NCI-H524 (cell line): Measurements from ENCODE around the gene B9D1.
A peak's percentile ranks its signal among the peaks of the same experiment; 100 is the strongest.

Source experiments
- DNase-seq, 2 experiments: peaks; one replicate each; lab custom pipeline; 2025; lab: John Stamatoyannopoulos, UW

B9D1 gene, protein sequence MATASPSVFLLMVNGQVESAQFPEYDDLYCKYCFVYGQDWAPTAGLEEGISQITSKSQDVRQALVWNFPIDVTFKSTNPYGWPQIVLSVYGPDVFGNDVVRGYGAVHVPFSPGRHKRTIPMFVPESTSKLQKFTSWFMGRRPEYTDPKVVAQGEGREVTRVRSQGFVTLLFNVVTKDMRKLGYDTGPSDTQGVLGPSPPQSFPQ

GRCh38 chr17:19362277-19363113 is at the start of gene B9D1:
Gene B9D1, minus strand, starts transcription at chr17:19362723. Its CDS starts 154 bp downstream, at chr17:19362569.
- DNase-seq, result peak; percentile 89

- peak; percentile 19 to 87 for DNase-seq
Observed at GRCh38 chr17:19411631-19412030, 49.1 kb upstream of the B9D1 start.

GRCh38 chr17:19410875-19411620 is 48.5 kb upstream of the B9D1 start, which contains the start of gene RNF112:
Gene RNF112, plus strand, starts transcription at chr17:19411232. Its CDS starts 177 bp downstream, at chr17:19411409.
- DNase-seq, result peak; percentile 43 to 57

- DNase-seq, result no peak
Observed at GRCh38 chr17:19410091-19410490, 47.6 kb upstream of the B9D1 start.

DNA sequence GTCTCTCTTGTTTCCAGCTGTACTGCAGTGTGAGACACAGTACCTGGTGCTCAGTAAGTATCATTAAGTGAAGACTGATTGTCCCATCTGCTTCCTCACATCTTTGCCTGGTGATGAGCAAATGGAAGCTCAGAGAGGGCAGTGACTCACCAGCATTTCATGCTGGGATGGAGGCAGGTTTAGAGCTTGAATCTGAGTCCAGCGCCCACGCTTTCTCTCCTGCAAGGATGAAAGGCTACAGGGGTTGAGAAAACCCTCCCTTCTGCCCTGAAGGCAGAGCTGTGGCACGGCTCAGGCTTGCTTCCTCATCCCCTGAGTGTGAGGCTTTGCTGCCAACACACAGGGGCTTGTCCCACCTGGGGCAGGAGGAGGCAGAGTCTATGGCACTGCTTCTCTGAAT is 47.0 kb upstream of the B9D1 start:
- DNase-seq, result peak in 1 of 2 experiments; percentile 34

- DNase-seq, result no peak
Observed at GRCh38 chr17:19409066-19409465, 46.5 kb upstream of the B9D1 start.

DNA sequence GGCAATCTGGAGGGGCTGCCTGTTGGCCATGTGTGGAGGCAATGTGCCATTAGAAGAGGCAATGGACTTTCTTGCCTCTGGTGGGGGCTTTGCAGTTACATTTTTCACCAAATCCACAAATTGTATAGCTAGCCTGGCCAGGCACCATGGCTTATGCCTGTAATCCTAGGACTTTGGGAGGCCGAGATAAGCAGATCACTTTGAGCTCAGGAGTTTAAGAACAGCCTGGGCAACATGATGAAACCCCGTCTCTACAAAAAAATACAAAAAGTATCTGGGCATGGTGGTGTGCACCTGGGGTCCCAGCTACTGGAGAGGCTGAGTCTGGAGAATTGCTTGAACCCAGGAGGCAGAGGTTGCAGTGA is 45.8 kb upstream of the B9D1 start:
- no peak for DNase-seq

- no peak for DNase-seq
Observed at GRCh38 chr17:19407601-19408345, 45.2 kb upstream of the B9D1 start.

- no peak for DNase-seq
Observed at GRCh38 chr17:19405114-19405513, 42.6 kb upstream of the B9D1 start.

DNA sequence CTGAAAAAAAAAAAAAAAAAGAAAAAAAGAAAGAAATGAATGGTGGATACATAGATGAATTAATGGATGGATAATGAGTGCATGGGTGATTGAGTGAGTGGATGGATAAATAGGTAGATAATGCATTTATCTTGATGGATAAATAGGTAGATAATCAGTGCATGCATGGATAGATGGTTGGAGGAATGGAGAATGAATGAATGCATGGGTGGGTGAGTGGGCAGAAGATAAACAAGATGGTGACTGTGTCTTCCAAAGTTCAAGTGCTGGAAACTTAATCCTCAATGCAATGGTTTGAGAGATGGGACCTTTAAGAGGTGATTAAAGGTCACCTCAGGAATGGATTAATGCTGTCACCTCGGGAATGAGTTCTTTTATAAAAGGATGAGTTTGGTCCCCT is 41.7 kb upstream of the B9D1 start:
- no peak for DNase-seq

DNA sequence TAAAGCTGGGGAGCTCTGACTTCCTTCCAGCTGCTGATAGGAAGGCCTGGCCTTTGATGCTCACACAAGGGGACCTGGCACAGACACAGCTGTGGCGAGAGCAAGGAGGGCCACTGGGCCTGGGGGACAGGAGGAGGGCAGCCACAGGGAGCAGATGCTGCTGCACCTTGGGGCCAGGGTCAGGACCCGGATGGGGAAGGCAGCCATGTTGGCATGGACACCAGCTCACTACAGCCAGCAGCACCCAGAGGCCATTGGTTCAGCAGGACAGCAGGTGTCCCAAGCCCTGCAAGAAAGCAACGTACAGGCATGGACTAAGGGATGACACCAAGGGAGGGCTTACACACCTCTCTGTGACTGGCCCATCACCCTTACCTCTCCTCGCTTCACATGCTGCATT is 40.5 kb upstream of the B9D1 start:
- DNase-seq, result no peak

- no peak for DNase-seq
Observed at GRCh38 chr17:19402171-19402570, 39.6 kb upstream of the B9D1 start.

- DNase-seq, result no peak
Observed at GRCh38 chr17:19401321-19402010, 38.9 kb upstream of the B9D1 start.

- no peak for DNase-seq
Observed at GRCh38 chr17:19399750-19400450, 37.4 kb upstream of the B9D1 start.

- peak in 1 of 2 experiments; percentile 38 for DNase-seq
Observed at GRCh38 chr17:19398301-19399181, 36.0 kb upstream of the B9D1 start.

- no peak for DNase-seq
Observed at GRCh38 chr17:19397556-19398041, 35.1 kb upstream of the B9D1 start.

- no peak for DNase-seq
Observed at GRCh38 chr17:19392303-19392702, 29.8 kb upstream of the B9D1 start.

DNA sequence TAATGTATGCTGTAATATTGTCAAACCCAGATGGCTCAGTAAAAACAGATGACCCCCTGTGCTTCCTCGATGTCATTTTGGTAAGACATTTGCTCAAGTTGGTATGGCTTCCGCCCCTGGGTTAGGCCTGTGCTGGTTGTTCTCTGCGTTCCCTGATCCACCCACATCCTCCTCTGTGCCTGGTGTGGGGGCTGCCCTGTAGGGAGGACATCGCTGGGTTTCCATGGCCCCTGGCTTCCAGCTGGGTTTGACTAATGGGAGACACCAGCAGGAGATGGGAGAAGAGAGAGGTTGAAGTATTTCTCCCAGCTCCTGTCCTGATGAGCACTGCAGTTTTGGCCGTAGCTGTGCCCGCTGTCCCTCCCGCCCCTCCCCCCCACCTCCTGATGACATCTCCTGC is 28.9 kb upstream of the B9D1 start:
- no peak for DNase-seq

DNA sequence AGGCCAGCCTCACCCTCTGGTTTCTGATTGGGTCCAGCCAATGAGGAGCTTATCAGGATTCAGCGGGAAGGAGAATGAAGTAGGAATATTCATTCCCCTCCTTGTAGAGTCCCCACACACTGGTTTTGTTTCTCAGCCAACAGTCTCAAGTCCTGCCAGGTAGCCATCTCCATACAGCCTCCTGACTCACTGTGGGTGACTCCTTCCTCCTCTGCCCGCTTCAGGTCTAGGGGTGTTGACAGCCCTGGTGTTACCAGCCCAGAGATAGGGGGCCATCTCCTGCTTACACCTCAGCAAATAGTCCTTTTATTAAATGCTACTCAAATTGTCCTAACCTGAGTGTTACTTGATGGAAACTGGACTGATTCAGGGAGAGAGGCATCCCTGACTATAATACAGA is 28.4 kb upstream of the B9D1 start:
- no peak for DNase-seq
